GM12872 (cell line): ENCODE measurements around the gene ING5.

Experiments
- CTCF ChIP-seq: IDR thresholded peaks from 3 replicates; pipeline ENCODE4 v1.5.1; 2011; ENCODE audit warnings: low read depth, mild to moderate bottlenecking, low read length, moderate library complexity; ENCODE audit not compliant: insufficient read depth

Gene ING5

GRCh38 chr2:241702155-241703031 is 554 bp downstream of the ING5 start:
- peak; percentile 73 for TF ChIP-seq CTCF

GRCh38 chr2:241703032-241703604 is 1.3 kb downstream of the ING5 start:
- TF ChIP-seq CTCF, result no peak

- no peak for TF ChIP-seq CTCF
These were observed 4.7 kb downstream of the ING5 start for GRCh38 chr2:241706537-241706936.

- no peak for TF ChIP-seq CTCF
These were observed 7.0 kb downstream of the ING5 start for GRCh38 chr2:241708879-241709278.

- no peak for TF ChIP-seq CTCF
These were observed 17.3 kb downstream of the ING5 start for GRCh38 chr2:241719093-241719492.

GRCh38 chr2:241720099-241720498 is 18.3 kb downstream of the ING5 start:
- TF ChIP-seq CTCF, result no peak

- no peak for TF ChIP-seq CTCF
These were observed 18.7 kb downstream of the ING5 start for GRCh38 chr2:241720560-241720959.
